Colonic mucosa (tissue), 4 donors: ENCODE measurements around the gene IL3. TPM values are rescaled to one million over a fixed set of nuclear protein-coding genes. Genes with fewer than 3 reads are reported as not detected.
"Not testable (repeated sequence)": the region's sequence is repeated elsewhere in the genome, so short reads cannot be mapped to it uniquely, and the experiment has no call there.

Experiments used
- DNase-seq: peaks from one replicate; pipeline ENCODE4 v3.0.0-alpha.2; 2020
- H3K27ac ChIP-seq: fragments of 200-600 bp; one replicate; pipeline ENCODE4 v1.8.0; 2021
- H3K27me3 ChIP-seq: fragments of 200-600 bp; one replicate; pipeline ENCODE4 v1.8.0; 2021
- H3K36me3 ChIP-seq: fragments of 200-600 bp; one replicate; pipeline ENCODE4 v1.8.0; 2021
- H3K4me1 ChIP-seq: fragments of 200-600 bp; one replicate; pipeline ENCODE4 v1.8.0; 2021; ENCODE audit warnings: mild to moderate bottlenecking
- H3K4me3 ChIP-seq: fragments of 200-600 bp; one replicate; pipeline ENCODE4 v1.8.0; 2021
- H3K9ac ChIP-seq, 2 donors: one replicate each; pipeline ENCODE4 v1.7.0; 2013; ENCODE audit warnings: control low read depth in 2 of 2, low read depth in 2 of 2, low read length in 2 of 2
- H3K9me3 ChIP-seq: fragments of 200-600 bp; one replicate; pipeline ENCODE4 v1.8.0; 2021
- CTCF ChIP-seq: fragments of 200-600 bp; IDR thresholded peaks from one replicate; pipeline ENCODE4 v1.8.0; 2022; ENCODE audit warnings: antibody characterized with exemption, mild to moderate bottlenecking
- intact Hi-C: fragments of 100-400 bp; cut with DNase I; formaldehyde crosslinking; loops from one replicate; pipeline ENCODE4 v1.14.1; 2022
- total RNA-seq, 2 donors: library from RNA; stranded (reverse); fragmentation: NEBNext Ultra II Directional in 1 of 2; extraction: Animal tissue kit (Norgen Biotek cat#: 25700) in 1 of 2; gene quantifications; one replicate each; pipeline ENCODE4 v1.2.1, GENCODE V29; 2021
- donor health status: healthy.
- donor health status: DM: no; HTN: no; CAD: no.
- donor health status: DM: no; HTN: no; CAD: no.

The IL3 gene
- total RNA-seq, 2 donors from 2014 or later = 0.25 TPM; not detected in 1

- Histone ChIP-seq H3K9ac (no peak overlapping the region), H3K4me1 (no peaks in the 10 kb centered on the region), H3K9me3 (no peaks in the 10 kb centered on the region), H3K36me3 (no peaks in the 10 kb centered on the region), H3K27me3 (no peaks in the 10 kb centered on the region), H3K4me3 (no peak overlapping the region), H3K27ac (no peak overlapping the region)
- intact Hi-C loops = no loop called here
- no peak for TF ChIP-seq CTCF
- DNase-seq = no peak
Measured at GRCh38 chr5:132105688-132106087, 45.2 kb downstream of the IL3 start.

- not testable (repeated sequence) for DNase-seq
Measured at GRCh38 chr5:132108495-132108894, 48.0 kb downstream of the IL3 start.

GRCh38 chr5:132108957-132109356 is 48.5 kb downstream of the IL3 start:
- H3K9me3 ChIP-seq, H3K4me1 ChIP-seq, intact Hi-C loops, H3K4me3 ChIP-seq, H3K9ac ChIP-seq, DNase-seq, H3K36me3 ChIP-seq, H3K27me3 ChIP-seq, H3K27ac ChIP-seq: not testable (repeated sequence)

More at GRCh38 chr5:132108495-132108894, 48.0 kb downstream of the IL3 start:
- H3K4me3 ChIP-seq, H3K27me3 ChIP-seq, H3K36me3 ChIP-seq, intact Hi-C loops, H3K9ac ChIP-seq, H3K27ac ChIP-seq, H3K4me1 ChIP-seq, H3K9me3 ChIP-seq: not testable (repeated sequence)

- H3K4me3 ChIP-seq = no peak overlapping the region
- H3K27me3 ChIP-seq = no peaks in the 10 kb centered on the region
- no peaks in the 10 kb centered on the region for H3K4me1 ChIP-seq
- intact Hi-C loops = no loop called here
- H3K36me3 ChIP-seq = no peaks in the 10 kb centered on the region
- no peak overlapping the region for H3K27ac ChIP-seq
- no peaks in the 10 kb centered on the region for H3K9me3 ChIP-seq
- DNase-seq = no peak
- no peak overlapping the region for H3K9ac ChIP-seq
- no peak for TF ChIP-seq CTCF
Measured at GRCh38 chr5:132109494-132110053, 49.1 kb downstream of the IL3 start.

- Histone ChIP-seq H3K9me3 (no peaks in the 10 kb centered on the region), H3K36me3 (no peaks in the 10 kb centered on the region), H3K4me1 (no peaks in the 10 kb centered on the region), H3K4me3 (no peak overlapping the region), H3K27me3 (no peaks in the 10 kb centered on the region), H3K27ac (no peak overlapping the region), H3K9ac (no peak overlapping the region)
- DNase-seq = no peak
- no peak for TF ChIP-seq CTCF
- intact Hi-C loops = no loop called here
Measured at GRCh38 chr5:132110195-132110594, 49.7 kb downstream of the IL3 start.

- no peak overlapping the region for H3K27ac ChIP-seq
- H3K4me3 ChIP-seq = no peak overlapping the region
- TF ChIP-seq CTCF = no peak
- DNase-seq = no peak
- no peaks in the 10 kb centered on the region for H3K36me3 ChIP-seq
- H3K9ac ChIP-seq = no peak overlapping the region
- H3K9me3 ChIP-seq = no peaks in the 10 kb centered on the region
- intact Hi-C loops = no loop called here
- no peaks in the 10 kb centered on the region for H3K27me3 ChIP-seq
- no peaks in the 10 kb centered on the region for H3K4me1 ChIP-seq
Measured at GRCh38 chr5:132110930-132111329, 50.5 kb downstream of the IL3 start.

GRCh38 chr5:132112111-132112510 is 51.7 kb downstream of the IL3 start:
- no peak for TF ChIP-seq CTCF
- intact Hi-C loops = no loop called here
- no peak overlapping the region for H3K4me3 ChIP-seq
- H3K4me1 ChIP-seq = no peaks in the 10 kb centered on the region
- no peaks in the 10 kb centered on the region for H3K27me3 ChIP-seq
- H3K9me3 ChIP-seq = no peaks in the 10 kb centered on the region
- H3K9ac ChIP-seq = no peak overlapping the region
- no peak for DNase-seq
- H3K36me3 ChIP-seq = no peaks in the 10 kb centered on the region
- H3K27ac ChIP-seq = no peak overlapping the region
